Esophagus muscularis mucosa (tissue), 4 donors: ENCODE measurements around the gene CFAP73.

ENCODE experiments used
- EP300 ChIP-seq: sonication (generic); formaldehyde crosslinking; IDR thresholded peaks from one replicate; pipeline ENCODE4 v1.6.1; 2017; ENCODE audit warnings: antibody characterized with exemption
- POLR2A ChIP-seq: fragments of 450-650 bp; IDR thresholded peaks from one replicate; pipeline ENCODE4 v1.6.1; 2017; ENCODE audit warnings: antibody characterized with exemption, moderate library complexity, mild to moderate bottlenecking, low read depth
- TF ChIP-seq, protein P1 (sequence below), 3 experiments: fragments of 200-600 bp in 2 of 3; fragments of 450-650 bp in 1 of 3; sonication (generic) in 2 of 3; IDR thresholded peaks; one replicate each; pipeline ENCODE4 v1.5.1; 2017 to 2019; ENCODE audit warnings: antibody characterized with exemption in 3 of 3, mild to moderate bottlenecking in 2 of 3, moderate library complexity in 1 of 3

DNA sequence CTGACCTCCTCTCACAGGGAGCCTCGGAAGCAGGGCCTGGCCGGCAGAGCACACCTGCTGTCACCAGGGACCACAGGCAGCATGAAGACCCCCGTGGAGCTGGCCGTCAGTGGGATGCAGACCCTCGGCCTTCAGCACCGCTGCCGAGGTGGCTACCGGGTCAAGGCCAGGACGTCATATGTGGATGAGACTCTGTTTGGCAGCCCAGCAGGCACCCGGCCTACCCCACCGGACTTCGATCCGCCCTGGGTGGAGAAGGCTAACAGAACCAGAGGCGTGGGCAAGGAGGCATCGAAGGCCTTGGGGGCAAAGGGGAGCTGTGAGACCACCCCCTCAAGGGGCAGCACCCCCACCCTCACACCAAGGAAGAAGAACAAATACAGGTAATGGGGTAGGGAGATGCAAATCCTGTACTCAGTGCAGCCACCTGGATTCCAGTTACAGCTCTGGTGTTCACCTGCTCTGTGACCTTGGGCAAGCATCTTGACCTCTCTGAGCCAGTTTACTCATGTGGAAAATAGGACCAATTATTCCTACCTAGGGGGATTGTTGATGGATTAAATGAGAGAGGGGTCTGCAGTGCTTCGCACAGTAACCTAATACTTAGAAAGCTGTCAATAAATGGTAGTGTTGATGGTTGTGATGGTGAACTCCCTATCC lies 37.3 kb downstream of the CFAP73 start:
- no peak for TF ChIP-seq POLR2A
- TF ChIP-seq, protein P1, sequence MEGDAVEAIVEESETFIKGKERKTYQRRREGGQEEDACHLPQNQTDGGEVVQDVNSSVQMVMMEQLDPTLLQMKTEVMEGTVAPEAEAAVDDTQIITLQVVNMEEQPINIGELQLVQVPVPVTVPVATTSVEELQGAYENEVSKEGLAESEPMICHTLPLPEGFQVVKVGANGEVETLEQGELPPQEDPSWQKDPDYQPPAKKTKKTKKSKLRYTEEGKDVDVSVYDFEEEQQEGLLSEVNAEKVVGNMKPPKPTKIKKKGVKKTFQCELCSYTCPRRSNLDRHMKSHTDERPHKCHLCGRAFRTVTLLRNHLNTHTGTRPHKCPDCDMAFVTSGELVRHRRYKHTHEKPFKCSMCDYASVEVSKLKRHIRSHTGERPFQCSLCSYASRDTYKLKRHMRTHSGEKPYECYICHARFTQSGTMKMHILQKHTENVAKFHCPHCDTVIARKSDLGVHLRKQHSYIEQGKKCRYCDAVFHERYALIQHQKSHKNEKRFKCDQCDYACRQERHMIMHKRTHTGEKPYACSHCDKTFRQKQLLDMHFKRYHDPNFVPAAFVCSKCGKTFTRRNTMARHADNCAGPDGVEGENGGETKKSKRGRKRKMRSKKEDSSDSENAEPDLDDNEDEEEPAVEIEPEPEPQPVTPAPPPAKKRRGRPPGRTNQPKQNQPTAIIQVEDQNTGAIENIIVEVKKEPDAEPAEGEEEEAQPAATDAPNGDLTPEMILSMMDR (IDR thresholded peaks at IDR 0.05), result no peak
- TF ChIP-seq EP300, result no peak
